GM12864 (cell line): ENCODE results near the gene RAET1G.
A peak's percentile ranks its signal among the peaks of the same experiment; 100 is the strongest.
"Not testable (repeated sequence)": the region's sequence is repeated elsewhere in the genome, so short reads cannot be mapped to it uniquely, and the experiment has no call there.

ENCODE experiments used
- DNase-seq: peaks from one replicate; pipeline ENCODE4 v3.0.0-alpha.2; 2011; ENCODE audit warnings: low read depth
- H3K4me3 ChIP-seq: 2 replicates; pipeline ENCODE4 v1.5.1; 2011; ENCODE audit warnings: mild to moderate bottlenecking, low read depth, low read length, control low read depth
- CTCF ChIP-seq: IDR thresholded peaks from 2 replicates; pipeline ENCODE4 v1.5.1; 2011; ENCODE audit warnings: low read depth, mild to moderate bottlenecking, moderate library complexity, low read length, control low read depth, inconsistent platforms; ENCODE audit errors: missing control alignments

RAET1G gene

GRCh38 chr6:149942461-149942829 is 19.5 kb upstream of the RAET1G start:
- DNase-seq: no peak
- no peak overlapping the region for H3K4me3 ChIP-seq
- TF ChIP-seq CTCF: no peak

GRCh38 chr6:149941583-149942460 is 18.9 kb upstream of the RAET1G start, which contains the start of gene ULBP2:
Gene ULBP2 (plus strand): TSS chr6:149942014. CDS start chr6:149942073, 59 bp downstream.
- TF ChIP-seq CTCF: no peak
- peak within 1 kb of the TSS; percentile 35 for H3K4me3 ChIP-seq
- no peak for DNase-seq

DNA sequence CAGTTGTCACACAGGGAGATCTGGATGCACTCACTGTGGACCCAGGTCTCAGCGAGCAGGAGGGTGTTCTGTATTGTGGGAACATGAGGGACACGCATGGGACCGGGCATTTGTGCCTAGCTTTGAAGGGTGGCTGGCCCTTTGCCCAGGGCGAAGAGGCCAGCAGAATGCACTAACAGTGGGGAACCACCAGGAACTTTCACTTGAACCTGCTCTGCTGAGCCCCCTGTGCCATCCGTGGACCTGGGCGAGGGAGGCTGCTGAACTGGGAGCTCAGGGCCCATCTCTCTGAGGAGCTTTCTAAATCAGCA is 17.7 kb upstream of the RAET1G start:
- H3K4me3 ChIP-seq: no peak overlapping the region
- no peak for TF ChIP-seq CTCF
- no peak for DNase-seq

DNA sequence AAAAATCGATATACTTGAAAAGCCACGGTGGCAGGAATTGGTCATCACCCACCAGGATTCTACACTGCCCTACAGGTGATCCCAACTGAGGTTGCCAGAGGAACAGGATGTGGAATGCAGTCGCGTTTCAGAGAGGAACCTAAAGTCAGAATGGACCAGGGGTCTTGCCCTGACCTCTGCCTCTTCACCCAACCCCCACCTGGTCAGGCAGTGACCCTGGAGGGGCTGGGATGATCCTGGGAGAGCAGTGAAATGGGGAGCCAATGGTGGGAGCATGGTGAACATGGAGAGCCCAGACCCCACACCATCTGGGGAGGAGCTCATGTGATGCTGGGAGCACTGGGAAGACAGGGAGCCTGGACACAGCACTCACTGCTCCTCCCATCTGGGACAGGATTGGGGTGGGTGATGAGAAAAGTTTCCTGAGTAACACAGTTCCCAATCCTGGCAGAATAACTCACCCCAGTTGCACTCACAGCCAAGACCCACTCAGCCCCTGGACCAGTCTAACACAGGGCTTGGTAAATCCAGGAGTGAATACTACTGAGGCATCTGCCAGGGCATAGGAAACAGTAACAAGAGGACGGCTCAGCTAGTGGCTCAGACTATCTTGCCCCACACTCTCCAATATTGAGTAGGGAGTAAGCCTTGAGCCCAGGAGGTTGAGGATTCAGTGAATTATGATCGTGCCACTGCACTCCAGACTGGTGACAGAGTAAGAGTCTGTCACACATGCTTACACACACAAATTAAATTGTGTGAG is 17.2 kb upstream of the RAET1G start:
- H3K4me3 ChIP-seq: no peak overlapping the region
- DNase-seq: no peak
- TF ChIP-seq CTCF: no peak

DNA sequence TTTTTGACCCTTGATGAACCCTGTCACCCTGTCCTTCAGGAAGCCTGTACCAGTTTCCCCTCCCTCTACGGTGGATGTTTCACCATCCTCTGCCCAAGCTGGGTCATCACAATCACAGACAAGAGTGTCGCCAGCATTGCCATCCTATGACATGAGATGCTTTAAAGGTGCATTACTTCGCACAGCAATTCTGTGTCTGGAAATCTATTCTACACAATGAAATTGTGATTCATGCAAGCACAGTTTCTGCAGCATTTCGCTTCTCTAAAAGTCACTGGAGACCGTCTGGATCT is 16.4 kb upstream of the RAET1G start:
- no peak overlapping the region for H3K4me3 ChIP-seq
- no peak for TF ChIP-seq CTCF
- DNase-seq: no peak

DNA sequence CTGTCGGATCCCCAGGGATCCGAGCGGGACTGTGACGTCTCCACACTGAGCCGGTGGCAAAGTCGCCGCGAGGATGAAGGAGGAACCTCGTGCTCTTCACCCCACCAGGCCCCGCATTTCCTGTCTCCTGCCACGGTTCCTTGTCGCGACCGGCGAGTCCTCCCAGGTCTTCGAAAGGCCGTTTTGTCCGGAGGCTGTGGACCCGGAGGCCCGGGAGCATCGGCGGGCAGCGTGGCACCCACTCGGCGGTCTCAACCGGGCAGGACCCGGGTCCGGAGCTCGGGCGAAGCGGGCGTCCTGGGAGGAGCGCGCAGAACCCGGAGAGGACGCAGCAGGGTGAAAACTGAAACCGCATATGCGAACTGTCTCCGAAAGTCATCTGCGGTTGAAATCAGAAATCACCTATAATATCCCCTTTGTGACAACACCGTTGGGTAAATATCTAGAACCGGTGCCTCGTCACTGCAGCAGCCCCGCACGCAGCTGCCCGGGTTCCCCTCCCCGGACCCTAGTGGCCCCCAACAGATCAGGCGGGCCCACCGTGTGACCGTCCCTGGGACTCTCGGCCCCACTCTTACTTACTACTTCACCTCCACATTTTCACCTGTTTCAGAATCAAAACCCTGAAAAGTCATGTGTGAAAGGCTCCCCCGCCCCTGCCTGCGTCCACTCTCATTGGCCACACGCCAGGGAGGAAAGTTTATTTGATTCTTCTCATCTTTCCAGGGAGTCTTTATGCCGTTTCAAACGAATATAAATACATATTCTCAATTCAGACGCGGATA is 15.8 kb upstream of the RAET1G start:
- no peak for TF ChIP-seq CTCF
- H3K4me3 ChIP-seq: peak overlapping the region; percentile 35
- peak; percentile 51 for DNase-seq

GRCh38 chr6:149938013-149938570 is 15.2 kb upstream of the RAET1G start:
- DNase-seq, H3K4me3 ChIP-seq: not testable (repeated sequence)
